Caco-2 (cell line): ENCODE measurements around the gene ZNF48. TPM values are rescaled to one million over a fixed set of nuclear protein-coding genes. Genes with fewer than 3 reads are reported as not detected.

Experiments
- BruUV-seq: library from RNA; stranded (reverse); fragments of 400-500 nt; replicated peaks from 2 replicates; lab custom pipeline; 2021; lab: Mats Ljungman, UMichigan
- CTCF ChIA-PET: fragments of 300-600 bp; sonication (Branson Sonifier 250); formaldehyde crosslinking; loops from one replicate; lab custom pipeline; 2022; ENCODE audit warnings: antibody characterized with exemption; lab: Charles Lee
- POLR2A ChIA-PET: fragments of 300-600 bp; sonication (Branson Sonifier 250); formaldehyde crosslinking; loops from one replicate; lab custom pipeline; 2022; ENCODE audit warnings: antibody characterized with exemption; lab: Charles Lee
- DNase-seq, 2 experiments: peaks; one replicate each; pipeline versions ENCODE4 v3.0.0 to v3.0.0-alpha.2; 2020 to 2022
- H3K27me3 ChIP-seq: replicated peaks from 2 replicates; pipeline ENCODE4 v1.6.0; 2011; ENCODE audit warnings: low read length; ENCODE audit not compliant: control insufficient read depth, insufficient read depth
- H3K36me3 ChIP-seq: 2 replicates; pipeline ENCODE4 v1.5.1; 2011; ENCODE audit warnings: low read length; ENCODE audit not compliant: control insufficient read depth, insufficient read depth
- H3K4me1 ChIP-seq: fragments of 250-450 bp; sonication (Bioruptor Pico); 2 replicates; pipeline ENCODE4 v1.5.1; 2020; ENCODE audit warnings: mild to moderate bottlenecking
- H3K4me3 ChIP-seq: 2 replicates; pipeline ENCODE4 v1.5.1; 2011; ENCODE audit warnings: low read depth, mild to moderate bottlenecking, control low read depth, low read length
- H3K9me3 ChIP-seq: fragments of 250-450 bp; sonication (Bioruptor Pico); 2 replicates; pipeline ENCODE4 v1.5.1; 2020; ENCODE audit warnings: mild to moderate bottlenecking, moderate library complexity
- H3K27ac Mint-ChIP-seq: one replicate; pipeline ENCODE4 v1.8.0; 2022; ENCODE audit warnings: mixed read lengths; ENCODE audit not compliant: unreplicated experiment
- H3K27me3 Mint-ChIP-seq: one replicate; pipeline ENCODE4 v1.8.0; 2022; ENCODE audit warnings: mixed read lengths; ENCODE audit not compliant: insufficient read depth, unreplicated experiment
- H3K36me3 Mint-ChIP-seq: one replicate; pipeline ENCODE4 v1.8.0; 2022; ENCODE audit warnings: mild to moderate bottlenecking, mixed read lengths; ENCODE audit not compliant: insufficient read depth, unreplicated experiment
- H3K4me1 Mint-ChIP-seq: one replicate; pipeline ENCODE4 v1.8.0; 2022; ENCODE audit warnings: low read depth, mixed read lengths; ENCODE audit not compliant: unreplicated experiment
- H3K4me3 Mint-ChIP-seq: one replicate; pipeline ENCODE4 v1.8.0; 2022; ENCODE audit warnings: mild to moderate bottlenecking, moderate library complexity, mixed read lengths; ENCODE audit not compliant: unreplicated experiment
- H3K9me3 Mint-ChIP-seq: one replicate; pipeline ENCODE4 v1.8.0; 2022; ENCODE audit warnings: mixed read lengths; ENCODE audit not compliant: unreplicated experiment
- intact Hi-C: fragments of 100-400 bp; cut with micrococcal nuclease; formaldehyde crosslinking; loops from one replicate; pipeline ENCODE4 v1.10.0; 2022; ENCODE audit not compliant: unreplicated experiment
- total RNA-seq: library from RNA; stranded (reverse); gene quantifications from 2 replicates; pipeline ENCODE4 v1.2.3, GENCODE V29; 2022
- TF ChIP-seq, protein P1 (sequence below), 2 experiments: fragments of 200-600 bp in 1 of 2; IDR thresholded peaks; 1 replicate in 1 of 2; 2 replicates in 1 of 2; pipeline versions ENCODE4 v1.5.1 to v1.8.0; 2011 to 2022; ENCODE audit warnings: antibody characterized with exemption in 1 of 2, control low read depth in 1 of 2, inconsistent platforms in 1 of 2, low read depth in 1 of 2, low read length in 1 of 2, mild to moderate bottlenecking in 1 of 2, moderate library complexity in 1 of 2; ENCODE audit not compliant: insufficient read depth in 1 of 2, severe bottlenecking in 1 of 2, unreplicated experiment in 1 of 2

Gene ZNF48
- total RNA-seq, 1 experiment from 2014 or later, result 13.4 TPM

DNA sequence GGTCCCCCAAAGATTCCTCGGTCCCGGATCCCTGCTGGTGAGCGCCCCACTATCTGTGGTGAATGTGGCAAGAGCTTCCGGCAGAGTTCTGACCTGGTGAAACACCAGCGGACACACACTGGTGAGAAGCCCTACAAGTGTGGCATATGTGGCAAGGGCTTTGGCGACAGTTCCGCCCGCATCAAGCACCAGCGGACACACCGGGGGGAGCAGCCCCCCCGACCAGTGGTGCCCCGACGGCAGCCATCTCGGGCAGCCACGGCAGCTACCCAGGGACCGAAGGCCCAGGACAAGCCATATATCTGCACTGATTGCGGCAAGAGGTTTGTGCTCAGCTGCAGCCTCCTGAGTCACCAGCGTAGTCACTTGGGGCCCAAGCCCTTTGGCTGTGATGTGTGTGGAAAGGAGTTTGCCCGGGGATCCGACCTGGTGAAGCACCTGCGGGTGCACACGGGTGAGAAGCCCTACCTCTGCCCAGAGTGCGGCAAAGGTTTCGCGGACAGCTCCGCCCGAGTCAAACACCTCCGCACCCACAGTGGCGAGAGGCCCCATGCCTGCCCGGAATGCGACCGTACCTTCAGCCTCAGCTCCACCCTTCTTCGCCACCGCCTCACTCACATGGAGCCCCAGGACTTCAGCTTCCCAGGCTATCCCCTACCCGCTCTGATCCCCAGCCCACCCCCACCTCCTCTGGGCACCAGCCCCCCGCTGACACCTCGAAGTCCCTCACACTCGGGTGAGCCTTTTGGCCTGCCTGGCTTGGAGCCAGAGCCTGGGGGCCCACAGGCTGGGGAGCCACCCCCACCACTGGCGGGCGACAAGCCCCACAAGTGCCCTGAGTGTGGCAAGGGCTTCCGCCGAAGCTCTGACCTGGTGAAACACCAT is 2.8 kb downstream of the ZNF48 start:
- H3K36me3 ChIP-seq, result no peaks in the 10 kb centered on the region
- CTCF ChIA-PET, result no interaction called here
- POLR2A ChIA-PET, result no interaction called here
- no peaks in the 10 kb centered on the region for H3K27me3 Mint-ChIP-seq
- TF ChIP-seq, protein P1, sequence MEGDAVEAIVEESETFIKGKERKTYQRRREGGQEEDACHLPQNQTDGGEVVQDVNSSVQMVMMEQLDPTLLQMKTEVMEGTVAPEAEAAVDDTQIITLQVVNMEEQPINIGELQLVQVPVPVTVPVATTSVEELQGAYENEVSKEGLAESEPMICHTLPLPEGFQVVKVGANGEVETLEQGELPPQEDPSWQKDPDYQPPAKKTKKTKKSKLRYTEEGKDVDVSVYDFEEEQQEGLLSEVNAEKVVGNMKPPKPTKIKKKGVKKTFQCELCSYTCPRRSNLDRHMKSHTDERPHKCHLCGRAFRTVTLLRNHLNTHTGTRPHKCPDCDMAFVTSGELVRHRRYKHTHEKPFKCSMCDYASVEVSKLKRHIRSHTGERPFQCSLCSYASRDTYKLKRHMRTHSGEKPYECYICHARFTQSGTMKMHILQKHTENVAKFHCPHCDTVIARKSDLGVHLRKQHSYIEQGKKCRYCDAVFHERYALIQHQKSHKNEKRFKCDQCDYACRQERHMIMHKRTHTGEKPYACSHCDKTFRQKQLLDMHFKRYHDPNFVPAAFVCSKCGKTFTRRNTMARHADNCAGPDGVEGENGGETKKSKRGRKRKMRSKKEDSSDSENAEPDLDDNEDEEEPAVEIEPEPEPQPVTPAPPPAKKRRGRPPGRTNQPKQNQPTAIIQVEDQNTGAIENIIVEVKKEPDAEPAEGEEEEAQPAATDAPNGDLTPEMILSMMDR (IDR thresholded peaks at IDR 0.05; ENCODE audit: insufficient read depth in 1 of 2, low read depth in 1 of 2, low read length in 1 of 2, severe bottlenecking in 1 of 2, unreplicated experiment in 1 of 2), result no peak
- intact Hi-C loops, result no loop called here
- no peak for DNase-seq
- peaks cover 14% of the 10 kb centered on the region for H3K36me3 Mint-ChIP-seq
- H3K4me3 ChIP-seq, result no peak overlapping the region
- H3K4me1 ChIP-seq, result peaks cover 18% of the 10 kb centered on the region
- no peaks in the 10 kb centered on the region for H3K9me3 Mint-ChIP-seq
- no peak overlapping the region for H3K4me3 Mint-ChIP-seq
- no peaks in the 10 kb centered on the region for H3K27me3 ChIP-seq
- H3K27ac Mint-ChIP-seq, result no peak overlapping the region
- H3K9me3 ChIP-seq, result no peaks in the 10 kb centered on the region
- no TSS peak for BruUV-seq
- peaks cover 29% of the 10 kb centered on the region for H3K4me1 Mint-ChIP-seq

DNA sequence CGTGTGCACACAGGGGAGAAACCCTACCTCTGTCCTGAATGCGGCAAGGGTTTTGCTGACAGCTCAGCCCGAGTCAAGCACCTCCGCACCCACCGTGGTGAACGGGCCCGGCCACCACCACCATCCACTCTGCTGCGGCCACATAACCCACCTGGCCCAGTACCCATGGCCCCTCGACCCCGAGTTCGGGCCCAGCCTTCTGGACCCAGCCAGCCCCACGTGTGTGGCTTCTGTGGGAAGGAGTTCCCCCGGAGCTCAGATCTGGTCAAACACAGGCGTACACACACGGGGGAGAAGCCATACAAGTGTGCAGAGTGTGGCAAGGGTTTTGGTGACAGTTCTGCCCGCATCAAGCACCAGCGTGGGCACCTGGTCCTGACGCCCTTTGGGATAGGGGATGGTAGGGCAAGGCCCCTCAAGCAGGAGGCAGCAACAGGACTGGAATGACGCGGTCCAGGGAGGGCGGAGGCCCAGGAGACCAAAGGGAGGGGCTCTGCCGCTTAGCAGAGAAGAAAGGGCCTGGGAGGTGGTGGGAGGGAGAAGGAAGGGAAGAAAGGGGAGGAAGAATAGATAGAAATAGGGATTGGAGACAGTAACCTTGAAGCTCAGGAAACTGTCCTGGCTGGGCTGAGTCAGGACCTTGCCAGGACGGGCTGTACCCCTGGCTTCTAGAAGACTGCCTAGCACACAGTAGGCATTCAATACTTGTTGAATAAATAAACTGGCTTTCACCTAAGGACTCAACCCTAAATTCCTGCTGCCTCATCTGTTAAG is 3.6 kb downstream of the ZNF48 start:
- intact Hi-C loops, result no loop called here
- Mint-ChIP-seq H3K4me3 (no peak overlapping the region), H3K27me3 (no peaks in the 10 kb centered on the region), H3K27ac (no peak overlapping the region), H3K9me3 (no peaks in the 10 kb centered on the region), H3K4me1 (peaks cover 33% of the 10 kb centered on the region), H3K36me3 (peaks cover 14% of the 10 kb centered on the region)
- Histone ChIP-seq H3K36me3 (no peaks in the 10 kb centered on the region), H3K4me3 (no peak overlapping the region), H3K27me3 (no peaks in the 10 kb centered on the region), H3K4me1 (peaks cover 18% of the 10 kb centered on the region), H3K9me3 (no peaks in the 10 kb centered on the region)
- POLR2A ChIA-PET, result no interaction called here
- DNase-seq, result no peak
- no TSS peak for BruUV-seq
- TF ChIP-seq, protein P1 (IDR thresholded peaks at IDR 0.05; ENCODE audit: insufficient read depth in 1 of 2, low read depth in 1 of 2, low read length in 1 of 2, severe bottlenecking in 1 of 2, unreplicated experiment in 1 of 2), result no peak
- CTCF ChIA-PET, result no interaction called here

DNA sequence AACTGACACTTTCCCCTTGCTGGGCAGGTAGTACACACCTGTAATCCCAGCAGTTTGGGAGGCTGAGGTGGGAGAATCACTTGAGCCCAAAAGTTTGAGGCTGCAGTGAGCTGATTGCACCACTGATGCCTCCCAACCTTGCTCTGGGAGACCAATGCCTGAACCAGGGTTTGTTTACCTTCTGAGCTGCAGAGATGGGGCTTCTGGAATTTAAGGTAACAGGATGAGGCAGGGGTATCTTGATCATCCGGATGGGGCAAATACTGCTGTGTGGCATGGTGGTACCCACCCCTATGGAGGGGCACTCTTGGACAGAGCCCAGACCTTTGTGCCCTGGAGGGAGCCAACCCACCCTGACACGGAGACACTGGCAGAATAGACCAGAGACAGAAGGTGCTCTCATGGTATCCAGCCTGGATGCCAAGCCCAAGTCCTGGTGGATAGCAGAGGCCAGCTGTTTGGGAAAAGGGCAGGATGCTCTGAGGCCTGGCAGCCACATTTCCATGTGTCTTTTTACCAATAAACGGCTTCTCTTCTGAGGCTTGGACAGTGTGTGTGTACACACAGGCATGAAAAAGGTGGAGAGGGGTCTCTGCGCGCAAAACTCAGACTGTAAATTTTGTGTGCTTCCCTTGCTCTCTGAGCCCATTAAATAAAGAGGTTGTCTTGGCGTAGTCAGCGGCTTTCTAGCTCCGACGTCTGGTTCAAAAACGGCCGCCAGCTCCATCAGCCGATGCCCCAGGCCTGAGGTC is 4.4 kb downstream of the ZNF48 start:
- H3K36me3 Mint-ChIP-seq, result peaks cover 14% of the 10 kb centered on the region
- Histone ChIP-seq H3K36me3 (no peaks in the 10 kb centered on the region), H3K4me1 (peaks cover 18% of the 10 kb centered on the region), H3K9me3 (no peaks in the 10 kb centered on the region), H3K27me3 (no peaks in the 10 kb centered on the region), H3K4me3 (peak overlapping the region; percentile 38)
- TF ChIP-seq, protein P1 (IDR thresholded peaks at IDR 0.05; ENCODE audit: insufficient read depth in 1 of 2, low read depth in 1 of 2, low read length in 1 of 2, severe bottlenecking in 1 of 2, unreplicated experiment in 1 of 2), result no peak
- peak overlapping the region; percentile 69 for H3K27ac Mint-ChIP-seq
- ChIA-PET POLR2A (no interaction called here), CTCF (no interaction called here)
- no peaks in the 10 kb centered on the region for H3K9me3 Mint-ChIP-seq
- H3K4me3 Mint-ChIP-seq, result peak overlapping the region; percentile 60
- H3K27me3 Mint-ChIP-seq, result no peaks in the 10 kb centered on the region
- no TSS peak for BruUV-seq
- DNase-seq, result no peak
- intact Hi-C loops, result loop anchor here (10.0 kb wide), 1 partner anchor 335 kb away; the partner anchor contains the start of gene ALDOA
- peaks cover 29% of the 10 kb centered on the region for H3K4me1 Mint-ChIP-seq
